ENCODE results near the gene PRKD2. TPM values are rescaled to one million over a fixed set of nuclear protein-coding genes. Genes with fewer than 3 reads are reported as not detected.

PRKD2 gene
- total RNA-seq, 1 experiment from 2014 or later: 98.3 TPM

DNA sequence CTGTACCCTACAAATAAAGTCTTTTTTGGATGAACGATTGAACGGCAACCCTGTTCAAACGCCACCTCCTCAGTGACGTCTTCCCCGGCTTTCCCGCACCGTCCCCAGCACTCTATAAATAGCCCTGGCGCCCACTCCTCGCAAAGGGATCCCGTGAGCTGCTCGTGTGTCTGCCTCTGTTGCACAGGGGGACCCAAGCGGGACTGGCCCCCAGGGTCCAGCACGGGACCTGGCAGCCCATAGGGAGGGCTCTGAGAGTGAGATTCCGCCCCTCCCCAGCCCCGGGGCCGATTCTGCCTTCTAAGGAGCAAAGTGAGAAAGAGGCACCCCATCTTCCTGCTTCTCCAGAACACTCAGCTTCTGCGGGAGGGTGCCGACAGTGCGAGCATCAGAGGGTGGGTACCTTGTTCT is 20.9 kb upstream of the PRKD2 start:
- no peaks in the 10 kb centered on the region for H3K9me3 Mint-ChIP-seq (ENCODE audit: low read depth, unreplicated experiment)
- no TSS peak for BruUV-seq (replicated peaks)
- no peak for TF ChIP-seq CTCF (IDR thresholded peaks at IDR 0.05; ENCODE audit: unreplicated experiment)
- peaks cover 31% of the 10 kb centered on the region for H3K4me1 Mint-ChIP-seq (ENCODE audit: low read depth, unreplicated experiment)
- H3K36me3 Mint-ChIP-seq (ENCODE audit: insufficient read depth, unreplicated experiment): peaks cover 56% of the 10 kb centered on the region
- no peak for DNase-seq
- no peaks in the 10 kb centered on the region for H3K27me3 Mint-ChIP-seq (ENCODE audit: unreplicated experiment)
- intact Hi-C loops (cut with micrococcal nuclease; ENCODE audit: unreplicated experiment): no loop called here
- CTCF ChIA-PET: no interaction called here
- no peak overlapping the region for H3K4me3 Mint-ChIP-seq (ENCODE audit: low read depth, unreplicated experiment)
- no peak overlapping the region for H3K27ac Mint-ChIP-seq (ENCODE audit: unreplicated experiment)

DNA sequence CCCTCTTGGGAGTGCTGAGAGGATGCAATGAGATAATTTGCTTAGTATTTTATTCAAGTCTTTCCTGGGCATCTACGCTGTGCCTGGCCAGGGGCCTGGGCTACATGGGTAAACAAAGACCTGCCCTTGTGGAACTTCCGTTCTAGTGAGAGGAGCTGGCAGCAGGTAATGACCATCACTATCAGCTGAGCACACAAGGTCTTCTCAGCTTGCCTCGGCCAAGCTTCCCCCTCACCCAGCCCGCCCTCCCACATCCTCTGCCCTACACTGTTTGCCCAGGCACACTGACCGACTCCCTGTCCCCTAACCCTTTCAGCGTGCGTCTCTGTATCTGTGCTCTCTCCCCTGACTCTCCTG is 20.4 kb upstream of the PRKD2 start:
- Mint-ChIP-seq H3K4me1 (ENCODE audit: low read depth, unreplicated experiment) (peaks cover 35% of the 10 kb centered on the region), H3K9me3 (ENCODE audit: low read depth, unreplicated experiment) (no peaks in the 10 kb centered on the region), H3K27me3 (ENCODE audit: unreplicated experiment) (no peaks in the 10 kb centered on the region), H3K36me3 (ENCODE audit: insufficient read depth, unreplicated experiment) (peaks cover 52% of the 10 kb centered on the region), H3K27ac (ENCODE audit: unreplicated experiment) (no peak overlapping the region), H3K4me3 (ENCODE audit: low read depth, unreplicated experiment) (no peak overlapping the region)
- DNase-seq: no peak
- intact Hi-C loops (cut with micrococcal nuclease; ENCODE audit: unreplicated experiment): no loop called here
- BruUV-seq (replicated peaks): no TSS peak
- CTCF ChIA-PET: no interaction called here
- TF ChIP-seq CTCF (IDR thresholded peaks at IDR 0.05; ENCODE audit: unreplicated experiment): no peak

- intact Hi-C loops (cut with micrococcal nuclease; ENCODE audit: unreplicated experiment): no loop called here
- no peak overlapping the region for H3K4me3 Mint-ChIP-seq (ENCODE audit: low read depth, unreplicated experiment)
- H3K36me3 Mint-ChIP-seq (ENCODE audit: insufficient read depth, unreplicated experiment): peaks cover 51% of the 10 kb centered on the region
- no peak for TF ChIP-seq CTCF (IDR thresholded peaks at IDR 0.05; ENCODE audit: unreplicated experiment)
- BruUV-seq (replicated peaks): no TSS peak
- no peak overlapping the region for H3K27ac Mint-ChIP-seq (ENCODE audit: unreplicated experiment)
- peaks cover 35% of the 10 kb centered on the region for H3K4me1 Mint-ChIP-seq (ENCODE audit: low read depth, unreplicated experiment)
- H3K9me3 Mint-ChIP-seq (ENCODE audit: low read depth, unreplicated experiment): no peaks in the 10 kb centered on the region
- CTCF ChIA-PET: interaction anchor here (0.9 kb wide), 1 partner anchor 9 kb away, joined by 3 read pairs; the partner anchor contains the start of gene FKRP
- H3K27me3 Mint-ChIP-seq (ENCODE audit: unreplicated experiment): no peaks in the 10 kb centered on the region
- DNase-seq: no peak
Measured at GRCh38 chr19:46736531-46737297, 19.8 kb upstream of the PRKD2 start.

DNA sequence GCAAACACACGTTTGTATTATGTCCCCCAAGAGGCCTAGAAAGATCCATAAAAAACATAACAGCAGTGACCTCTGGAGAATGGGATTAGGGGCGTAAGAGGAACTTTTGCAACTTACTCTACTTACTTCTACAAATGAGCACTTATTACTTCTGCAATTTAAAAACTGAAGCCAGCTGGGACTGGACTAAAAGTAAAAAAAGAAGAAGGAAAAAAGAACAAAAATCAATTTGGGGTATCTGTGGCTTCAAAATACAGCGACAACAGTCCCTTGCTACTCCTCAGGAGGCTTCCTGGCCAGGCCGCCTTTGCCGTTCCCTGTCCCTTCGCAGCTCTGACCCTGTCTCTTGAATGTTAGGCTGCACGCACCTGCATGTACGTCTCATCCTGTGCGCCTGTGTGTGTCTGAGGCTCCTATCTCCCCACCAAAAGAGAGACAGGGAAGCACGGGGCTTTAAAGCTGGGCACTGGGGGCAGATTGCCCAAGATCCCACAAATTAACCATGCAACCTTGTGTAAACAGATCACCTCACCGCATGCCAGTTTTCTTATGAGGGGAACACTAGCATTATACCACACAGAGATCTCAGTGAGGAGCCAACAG is 16.9 kb upstream of the PRKD2 start:
- peaks cover 59% of the 10 kb centered on the region for H3K36me3 Mint-ChIP-seq (ENCODE audit: insufficient read depth, unreplicated experiment)
- no peaks in the 10 kb centered on the region for H3K27me3 Mint-ChIP-seq (ENCODE audit: unreplicated experiment)
- CTCF ChIA-PET: no interaction called here
- no peak for DNase-seq
- no peak overlapping the region for H3K27ac Mint-ChIP-seq (ENCODE audit: unreplicated experiment)
- TF ChIP-seq CTCF (IDR thresholded peaks at IDR 0.05; ENCODE audit: unreplicated experiment): no peak
- no TSS peak for BruUV-seq (replicated peaks)
- H3K4me1 Mint-ChIP-seq (ENCODE audit: low read depth, unreplicated experiment): peaks cover 52% of the 10 kb centered on the region
- no peaks in the 10 kb centered on the region for H3K9me3 Mint-ChIP-seq (ENCODE audit: low read depth, unreplicated experiment)
- intact Hi-C loops (cut with micrococcal nuclease; ENCODE audit: unreplicated experiment): no loop called here
- H3K4me3 Mint-ChIP-seq (ENCODE audit: low read depth, unreplicated experiment): no peak overlapping the region

Data from Calu3 (cell line).